ENCODE data around the gene ARHGEF18.

DNA sequence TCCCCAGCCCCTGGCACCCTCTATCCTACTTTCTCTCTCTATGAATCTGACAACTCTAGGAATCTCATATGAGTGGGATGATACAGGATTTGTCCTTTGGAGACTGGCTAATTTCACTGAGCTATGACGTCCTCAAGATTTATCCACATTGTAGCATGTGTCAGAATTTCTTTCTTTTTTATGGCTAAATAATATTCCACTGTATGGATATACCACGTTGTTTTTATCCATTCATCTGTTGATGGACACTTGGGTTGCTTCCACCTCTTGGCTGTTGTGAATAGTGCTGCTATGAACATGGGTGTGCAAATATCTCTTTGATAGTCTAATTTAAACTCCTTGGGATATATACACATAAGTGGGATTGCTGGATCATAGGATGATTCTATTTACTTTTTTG lies 30.6 kb upstream of the ARHGEF18 start:
- TF ChIP-seq, protein P1, sequence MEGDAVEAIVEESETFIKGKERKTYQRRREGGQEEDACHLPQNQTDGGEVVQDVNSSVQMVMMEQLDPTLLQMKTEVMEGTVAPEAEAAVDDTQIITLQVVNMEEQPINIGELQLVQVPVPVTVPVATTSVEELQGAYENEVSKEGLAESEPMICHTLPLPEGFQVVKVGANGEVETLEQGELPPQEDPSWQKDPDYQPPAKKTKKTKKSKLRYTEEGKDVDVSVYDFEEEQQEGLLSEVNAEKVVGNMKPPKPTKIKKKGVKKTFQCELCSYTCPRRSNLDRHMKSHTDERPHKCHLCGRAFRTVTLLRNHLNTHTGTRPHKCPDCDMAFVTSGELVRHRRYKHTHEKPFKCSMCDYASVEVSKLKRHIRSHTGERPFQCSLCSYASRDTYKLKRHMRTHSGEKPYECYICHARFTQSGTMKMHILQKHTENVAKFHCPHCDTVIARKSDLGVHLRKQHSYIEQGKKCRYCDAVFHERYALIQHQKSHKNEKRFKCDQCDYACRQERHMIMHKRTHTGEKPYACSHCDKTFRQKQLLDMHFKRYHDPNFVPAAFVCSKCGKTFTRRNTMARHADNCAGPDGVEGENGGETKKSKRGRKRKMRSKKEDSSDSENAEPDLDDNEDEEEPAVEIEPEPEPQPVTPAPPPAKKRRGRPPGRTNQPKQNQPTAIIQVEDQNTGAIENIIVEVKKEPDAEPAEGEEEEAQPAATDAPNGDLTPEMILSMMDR (IDR thresholded peaks at IDR 0.05; ENCODE audit: insufficient read depth, low read length), result no peak
- no peak for TF ChIP-seq POLR2AphosphoS5 (IDR thresholded peaks at IDR 0.05; ENCODE audit: low read depth)
